HCT116 (cell line): Measurements from ENCODE around the gene SPIB. TPM values are rescaled to one million over a fixed set of nuclear protein-coding genes. Genes with fewer than 3 reads are reported as not detected.

Source experiments
- ATAC-seq: fragments of 200-7000 bp; cut with Tn5 transposase; 2 replicates; pipeline ENCODE4 v1.9.1; 2020; ENCODE audit warnings: mild to moderate bottlenecking, moderate library complexity
- BruUV-seq: library from RNA; stranded (reverse); fragments of 400-500 nt; replicated peaks from 2 replicates; lab custom pipeline; 2021; lab: Mats Ljungman, UMichigan
- CTCF ChIA-PET: fragments of 300-600 bp; sonication (Branson Sonifier 250); formaldehyde crosslinking; loops from one replicate; lab custom pipeline; 2021; ENCODE audit warnings: antibody characterized with exemption; lab: Charles Lee
- POLR2A ChIA-PET: fragments of 300-600, 350-600 bp; sonication (Branson Sonifier 250); formaldehyde crosslinking; loops from one replicate; lab custom pipeline; 2021; ENCODE audit warnings: antibody characterized with exemption; lab: Charles Lee
- RAD21 ChIA-PET, 2 experiments: fragments of 300-600 bp; sonication (Branson Sonifier 250); formaldehyde crosslinking; loops; one replicate each; lab custom pipeline; 2023; ENCODE audit warnings: low total read pairs in 2 of 2; ENCODE audit not compliant: uncharacterized antibody in 2 of 2, unreplicated experiment in 2 of 2, low non-redundant PET in 1 of 2; lab: Charles Lee
- DNase-seq: peaks from one replicate; pipeline ENCODE4 v3.0.0-alpha.2; 2010; ENCODE audit warnings: low read depth, low spot score
- H2AFZ ChIP-seq: fragments of 200-600 bp; shearing (Covaris generic), sonication (generic); 2 replicates; pipeline ENCODE4 v1.6.1; 2017; ENCODE audit warnings: low read depth, mixed run types, mixed read lengths, antibody characterized with exemption, low read length; ENCODE audit not compliant: poor library complexity, severe bottlenecking
- H3K27ac ChIP-seq: 2 replicates; pipeline ENCODE4 v1.5.1; 2012; ENCODE audit warnings: low read depth, low read length
- H3K27me3 ChIP-seq: fragments of 200-600 bp; sonication (generic); 2 replicates; pipeline ENCODE4 v1.6.1; 2016; ENCODE audit warnings: mixed run types, low read length, mixed read lengths; ENCODE audit not compliant: insufficient read depth
- H3K36me3 ChIP-seq, 2 experiments: fragments of 200-500 bp in 1 of 2; fragments of 200-600 bp in 1 of 2; sonication (Bioruptor generic) in 1 of 2; sonication (generic) in 1 of 2; 2 replicates each; pipeline versions ENCODE4 v1.5.1 to v1.6.1; 2014 to 2016; ENCODE audit warnings: low read length in 2 of 2, inconsistent platforms in 1 of 2, mixed read lengths in 1 of 2, mixed run types in 1 of 2; ENCODE audit not compliant: insufficient read depth in 2 of 2, control insufficient read depth in 1 of 2
- H3K4me1 ChIP-seq, 2 experiments: fragments of 200-600 bp in 1 of 2; sonication (generic) in 1 of 2; 2 replicates each; pipeline versions ENCODE4 v1.5.1 to v1.6.1; 2012 to 2017; ENCODE audit warnings: low read length in 2 of 2, inconsistent platforms in 1 of 2, mild to moderate bottlenecking in 1 of 2, mixed read lengths in 1 of 2, mixed run types in 1 of 2, moderate library complexity in 1 of 2; ENCODE audit not compliant: insufficient read depth in 2 of 2, control insufficient read depth in 1 of 2
- H3K4me2 ChIP-seq: fragments of 200-600 bp; sonication (generic); 2 replicates; pipeline ENCODE4 v1.6.1; 2017; ENCODE audit warnings: mixed run types, low read length, mixed read lengths
- H3K4me3 ChIP-seq, 2 experiments: fragments of 200-600 bp in 1 of 2; sonication (generic) in 1 of 2; replicated peaks in 1 of 2; 2 replicates each; pipeline ENCODE4 v1.5.1; 2011 to 2016; ENCODE audit warnings: low read length in 2 of 2, control low read depth in 1 of 2, low read depth in 1 of 2, mild to moderate bottlenecking in 1 of 2, mixed read lengths in 1 of 2, mixed run types in 1 of 2
- H3K79me2 ChIP-seq: fragments of 200-600 bp; sonication (generic); 2 replicates; pipeline ENCODE4 v1.6.1; 2017; ENCODE audit warnings: mild to moderate bottlenecking, mixed run types, low read length, moderate library complexity, mixed read lengths; ENCODE audit not compliant: insufficient read depth
- H3K9ac ChIP-seq: fragments of 200-600 bp; sonication (generic); 2 replicates; pipeline ENCODE4 v1.6.1; 2016; ENCODE audit warnings: low read length, mixed read lengths
- H3K9me2 ChIP-seq: fragments of 200-600 bp; sonication (generic), shearing (Covaris generic); 2 replicates; pipeline ENCODE4 v1.6.1; 2017; ENCODE audit warnings: mixed run types, mild to moderate bottlenecking, moderate library complexity; ENCODE audit not compliant: insufficient read depth
- H3K9me3 ChIP-seq, 2 experiments: fragments of 200-500 bp in 1 of 2; fragments of 200-600 bp in 1 of 2; sonication (Bioruptor generic) in 1 of 2; sonication (generic) in 1 of 2; 2 replicates each; pipeline ENCODE4 v1.6.1; 2014 to 2017; ENCODE audit warnings: low read length in 2 of 2, mixed read lengths in 2 of 2, inconsistent platforms in 1 of 2, low read depth in 1 of 2, mild to moderate bottlenecking in 1 of 2, mixed run types in 1 of 2, moderate library complexity in 1 of 2; ENCODE audit not compliant: control insufficient read depth in 1 of 2, insufficient read depth in 1 of 2
- H4K20me1 ChIP-seq: fragments of 200-600 bp; sonication (generic), shearing (Covaris generic); 2 replicates; pipeline ENCODE4 v1.6.1; 2017; ENCODE audit warnings: mixed run types, mild to moderate bottlenecking, moderate library complexity; ENCODE audit not compliant: insufficient read depth
- CBX3 ChIP-seq: IDR thresholded peaks from 2 replicates; pipeline ENCODE4 v1.6.1; 2012; ENCODE audit warnings: low read depth
- EZH2 ChIP-seq: fragments of 200-600 bp; sonication (generic); IDR thresholded peaks from 2 replicates; pipeline ENCODE4 v1.6.1; 2017; ENCODE audit warnings: antibody characterized with exemption, mixed run types
- EZH2phosphoT487 ChIP-seq: fragments of 200-600 bp; IDR thresholded peaks from 2 replicates; pipeline ENCODE4 v1.6.1; 2018; ENCODE audit warnings: antibody characterized with exemption, borderline replicate concordance
- POLR2A ChIP-seq: IDR thresholded peaks from 2 replicates; pipeline ENCODE4 v1.7.0; 2011; ENCODE audit warnings: borderline replicate concordance; ENCODE audit not compliant: insufficient read depth, insufficient read length; ENCODE audit errors: extremely low read depth
- RAD21 ChIP-seq: IDR thresholded peaks from 2 replicates; pipeline ENCODE4 v1.6.1; 2012; ENCODE audit warnings: low read depth, mild to moderate bottlenecking
- SP1 ChIP-seq: IDR thresholded peaks from 2 replicates; pipeline ENCODE4 v1.6.1; 2012; ENCODE audit warnings: low read depth
- SRF ChIP-seq: IDR thresholded peaks from 2 replicates; pipeline ENCODE4 v1.6.1; 2012; ENCODE audit warnings: low read depth
- ZFX ChIP-seq: fragments of 450-650 bp; IDR thresholded peaks from 2 replicates; pipeline ENCODE4 v1.6.1; 2017
- intact Hi-C: fragments of 100-400 bp; cut with micrococcal nuclease; formaldehyde crosslinking; loops from 2 replicates; pipeline ENCODE4 v1.10.0; 2022
- total RNA-seq: library from RNA; stranded (reverse); gene quantifications from one replicate; pipeline ENCODE4 v1.2.1, GENCODE V29; 2021; ENCODE audit not compliant: unreplicated experiment

The SPIB gene
- total RNA-seq, 1 experiment from 2014 or later, result 0.96 TPM

- Histone ChIP-seq H3K9me3 (no peaks in the 10 kb centered on the region), H3K27ac (no peak overlapping the region), H3K4me1 (no peaks in the 10 kb centered on the region), H3K4me2 (no peak overlapping the region), H3K4me3 (no peak overlapping the region), H4K20me1 (no peaks in the 10 kb centered on the region), H3K9ac (no peak overlapping the region), H2AFZ (no peak overlapping the region), H3K9me2 (no peaks in the 10 kb centered on the region), H3K27me3 (no peaks in the 10 kb centered on the region), H3K79me2 (no peaks in the 10 kb centered on the region), H3K36me3 (peaks cover 13 to 31% of the 10 kb centered on the region in 2 experiments)
- RAD21 ChIA-PET, result no interaction called here
- no peak for TF ChIP-seq SP1
- POLR2A ChIA-PET, result no interaction called here
- ATAC-seq, result no peak
- no peak for DNase-seq
- no TSS peak for BruUV-seq
- intact Hi-C loops, result no loop called here
- CTCF ChIA-PET, result no interaction called here
Observed at GRCh38 chr19:50409347-50409746, 9.4 kb upstream of the SPIB start.

- CTCF ChIA-PET, result no interaction called here
- TSS peak; percentile 28 for BruUV-seq
- ATAC-seq, result no peak
Observed at GRCh38 chr19:50410109-50410508, 8.6 kb upstream of the SPIB start.

More at GRCh38 chr19:50410109-50410508, 8.6 kb upstream of the SPIB start:
- Histone ChIP-seq H3K36me3 (peaks cover 13 to 31% of the 10 kb centered on the region in 2 experiments), H3K9me3 (no peaks in the 10 kb centered on the region), H3K79me2 (no peaks in the 10 kb centered on the region), H3K4me1 (no peaks in the 10 kb centered on the region), H3K27me3 (no peaks in the 10 kb centered on the region), H3K9ac (no peak overlapping the region), H2AFZ (no peak overlapping the region), H3K27ac (no peak overlapping the region), H3K4me3 (no peak overlapping the region), H3K4me2 (no peak overlapping the region), H3K9me2 (no peaks in the 10 kb centered on the region), H4K20me1 (no peaks in the 10 kb centered on the region)
- no peak for TF ChIP-seq EZH2
- TF ChIP-seq CBX3, result no peak
- TF ChIP-seq EZH2phosphoT487, result no peak
- no peak for TF ChIP-seq SRF
- no peak for TF ChIP-seq ZFX
- no peak for TF ChIP-seq RAD21
- no peak for TF ChIP-seq POLR2A
- RAD21 ChIA-PET, result no interaction called here
- intact Hi-C loops, result no loop called here
- no peak for DNase-seq
- POLR2A ChIA-PET, result no interaction called here
